AG09309 (cell line): Measurements from ENCODE around the gene MEF2C.

Source experiments
- DNase-seq: peaks from one replicate; pipeline ENCODE4 v3.0.0-alpha.2; 2010; ENCODE audit warnings: low read depth
- H3K4me3 ChIP-seq: 2 replicates; pipeline ENCODE4 v1.5.1; 2011; ENCODE audit warnings: mild to moderate bottlenecking, low read depth, low read length, moderate library complexity; ENCODE audit not compliant: control insufficient read depth
- CTCF ChIP-seq: IDR thresholded peaks from 2 replicates; pipeline ENCODE4 v1.5.1; 2011; ENCODE audit warnings: mild to moderate bottlenecking, low read depth, low read length, inconsistent platforms; ENCODE audit not compliant: insufficient read depth, control insufficient read depth; ENCODE audit errors: missing control alignments

The MEF2C gene

DNA sequence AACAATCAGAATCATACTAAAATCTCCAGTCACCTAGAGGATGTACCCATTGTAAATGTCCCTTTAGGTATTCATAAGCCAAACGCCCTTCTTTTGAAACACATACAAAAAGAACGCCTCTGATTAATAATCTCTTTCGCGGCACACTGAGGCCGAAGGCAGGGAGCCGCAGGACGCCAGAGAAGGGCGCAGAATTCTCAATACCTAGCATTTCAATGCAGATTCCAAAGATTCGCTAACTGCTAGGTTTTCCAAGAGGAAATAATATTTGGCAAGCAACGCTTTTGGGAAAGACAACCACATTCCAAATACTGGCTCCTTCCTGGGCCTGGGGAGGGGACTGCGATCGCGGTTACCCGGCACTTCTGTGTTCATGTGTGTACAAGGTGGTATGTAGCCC is 203.3 kb downstream of the MEF2C start:
- no peak for TF ChIP-seq CTCF
- DNase-seq: no peak
- H3K4me3 ChIP-seq: no peak overlapping the region

DNA sequence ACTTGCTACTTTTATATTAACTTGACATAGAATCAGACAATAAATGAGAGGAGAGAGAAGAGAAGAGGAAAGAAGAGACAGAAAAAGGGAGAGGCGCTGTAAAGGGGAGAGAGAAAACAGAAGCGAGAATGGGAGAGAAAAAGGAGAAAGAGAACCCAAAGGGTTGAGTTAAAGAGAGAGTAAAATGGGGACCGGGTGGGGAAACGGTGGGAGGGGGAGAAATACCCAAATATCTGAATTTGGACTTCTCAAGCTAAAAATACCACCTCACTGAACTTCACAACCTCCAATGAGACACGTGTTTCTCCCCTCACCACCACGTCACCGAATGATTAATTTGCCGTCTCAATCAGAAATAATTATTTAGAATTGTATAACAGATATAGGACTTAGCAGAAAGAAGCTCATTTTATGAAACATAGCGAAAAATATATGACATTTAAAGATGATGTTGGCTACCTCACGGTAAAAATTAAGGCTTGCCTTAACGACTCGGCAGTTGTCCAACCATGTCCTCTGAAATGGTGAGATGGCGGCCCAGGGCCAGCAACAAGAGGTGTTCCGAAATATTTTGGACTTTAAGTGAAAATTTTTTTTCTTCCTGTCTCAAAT is 204.1 kb downstream of the MEF2C start:
- TF ChIP-seq CTCF: no peak
- no peak overlapping the region for H3K4me3 ChIP-seq
- DNase-seq: no peak

- DNase-seq: no peak
- H3K4me3 ChIP-seq: no peak overlapping the region
- TF ChIP-seq CTCF: no peak
Measured at GRCh38 chr5:88677943-88678769, 204.8 kb downstream of the MEF2C start.

- DNase-seq: no peak
- no peak overlapping the region for H3K4me3 ChIP-seq
- no peak for TF ChIP-seq CTCF
Measured at GRCh38 chr5:88677376-88677895, 205.5 kb downstream of the MEF2C start.

DNA sequence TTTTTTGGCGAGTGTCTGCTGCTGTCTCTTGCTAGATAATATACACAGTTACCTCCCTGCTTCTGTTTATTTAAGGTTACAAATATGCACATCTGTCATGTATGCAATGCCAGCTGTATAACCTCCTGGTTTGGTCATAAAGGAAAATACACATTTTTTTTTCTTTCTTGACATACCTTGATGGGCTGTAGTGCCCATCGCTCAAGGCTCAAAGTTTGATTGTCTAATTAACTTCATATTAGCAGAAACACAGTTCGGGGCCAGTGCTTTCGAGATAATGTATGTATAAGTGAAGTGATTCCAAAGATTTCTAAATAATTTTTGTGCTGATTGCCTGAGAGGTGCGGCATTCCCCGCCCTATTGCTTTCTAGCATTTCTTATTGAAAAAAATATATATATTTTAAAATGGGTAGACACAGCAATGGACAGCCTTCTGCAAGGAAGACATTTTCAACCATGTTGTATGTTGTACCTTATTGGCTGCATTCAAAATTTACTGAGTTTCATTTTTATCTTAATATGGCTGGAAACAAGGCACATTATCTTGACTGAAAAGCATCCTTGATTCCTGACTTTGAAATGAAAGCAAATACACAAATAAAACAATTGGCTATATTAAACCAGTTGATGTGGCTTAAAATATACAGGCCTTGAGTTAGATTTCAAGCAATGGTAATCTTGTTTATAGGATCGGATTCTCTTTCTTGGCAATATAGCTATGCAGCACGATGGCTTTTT is 206.2 kb downstream of the MEF2C start:
- TF ChIP-seq CTCF: no peak
- no peak for DNase-seq
- H3K4me3 ChIP-seq: no peak overlapping the region
